A549 (cell line): Measurements from ENCODE around the gene BOLA3.

Experiments
- CTCF ChIP-seq: fragments of >200 bp; sonication (Bioruptor Twin); formaldehyde crosslinking; IDR thresholded peaks from 3 replicates; pipeline ENCODE4 v1.5.1; 2016
- HDAC2 ChIP-seq: fragments of 200-600 bp; sonication (generic); IDR thresholded peaks from 2 replicates; pipeline ENCODE4 v1.6.1; 2016
- HOXA7 ChIP-seq: fragments of 250-450 bp; sonication (Bioruptor Pico); IDR thresholded peaks from 2 replicates; pipeline ENCODE4 v1.5.0; 2020; ENCODE audit warnings: mild to moderate bottlenecking, moderate library complexity
- MAX ChIP-seq: IDR thresholded peaks from 2 replicates; pipeline ENCODE4 v1.6.1; 2012
- PHF8 ChIP-seq: fragments of 200-600 bp; sonication (generic); IDR thresholded peaks from 2 replicates; pipeline ENCODE4 v1.6.1; 2016; ENCODE audit warnings: low read depth, mild to moderate bottlenecking, antibody characterized with exemption, moderate library complexity, borderline replicate concordance
- POLR2A ChIP-seq: IDR thresholded peaks from 2 replicates; pipeline ENCODE4 v1.6.1; 2012; ENCODE audit warnings: mild to moderate bottlenecking, low read length
- RAD21 ChIP-seq, 2 experiments: fragments of >200 bp in 1 of 2; sonication (Bioruptor Twin) in 1 of 2; formaldehyde crosslinking in 1 of 2; IDR thresholded peaks in 1 of 2; conservative IDR thresholded peaks in 1 of 2; 2 replicates in 1 of 2; 3 replicates in 1 of 2; pipeline ENCODE4 v1.6.1; 2012 to 2018; ENCODE audit warnings: inconsistent platforms in 1 of 2

GRCh38 chr2:74149570-74150319, 2.0 kb upstream of the BOLA3 start:
- TF ChIP-seq RAD21 (conservative IDR thresholded peaks at IDR 0.05 in 1 of 2, IDR thresholded peaks at IDR 0.05 in 1 of 2) = no peak
- no peak for TF ChIP-seq POLR2A
- TF ChIP-seq CTCF = no peak
- TF ChIP-seq PHF8 = no peak
- no peak for TF ChIP-seq HOXA7 (CRISPR knock-in tag)
- no peak for TF ChIP-seq MAX
- TF ChIP-seq HDAC2 = no peak
